ENCODE results near the gene CS.

CS gene

GRCh38 chr12:56258820-56259183, 41.3 kb downstream of the CS start:
- no CpG with 5 or more reads among the region's 9 CpGs for WGBS (ENCODE audit: extremely low coverage, insufficient coverage, low lambda C conversion rate)
- H3K18ac ChIP-seq (ENCODE audit: low read length), result peak overlapping the region; percentile 90

GRCh38 chr12:56258068-56258819, 41.9 kb downstream of the CS start, which contains the start of gene ANKRD52:
ANKRD52 (minus strand) TSS chr12:56258384; CDS start chr12:56258269, 115 bp downstream.
- Histone ChIP-seq H3K36me3 (ENCODE audit: control insufficient read depth, insufficient read depth, low read length) (peaks cover 9% of the 10 kb centered on the region), H3K56ac (ENCODE audit: low read length) (peak within 1 kb of the TSS; percentile 98), H3K23ac (ENCODE audit: low read length) (peak within 1 kb of the TSS; percentile 98), H2BK15ac (replicated peaks; ENCODE audit: low read depth) (no peak within 1 kb of the TSS), H3K18ac (ENCODE audit: low read length) (peak within 1 kb of the TSS; percentile 90), H4K8ac (ENCODE audit: low read depth, low read length) (no peak within 1 kb of the TSS), H3K27me3 (ENCODE audit: insufficient read depth, low read length, poor library complexity) (no peaks in the 10 kb centered on the region), H3K4me1 (ENCODE audit: control insufficient read depth, low read depth, low read length) (peaks cover 8% of the 10 kb centered on the region), H3K79me1 (ENCODE audit: low read length) (peaks cover 12% of the 10 kb centered on the region), H3K27ac (ENCODE audit: low read depth, low read length) (peak within 1 kb of the TSS; percentile 32), H2BK5ac (ENCODE audit: low read length) (peak within 1 kb of the TSS; percentile 79), H3K9ac (ENCODE audit: low read length) (peak within 1 kb of the TSS; percentile 97), H3K79me2 (ENCODE audit: control insufficient read depth, insufficient read depth, low read length) (peaks cover 6% of the 10 kb centered on the region), H2AK5ac (ENCODE audit: low read length) (no peak within 1 kb of the TSS), H3K4me3 (ENCODE audit: low read length) (peak within 1 kb of the TSS; percentile 86), H3K4me2 (ENCODE audit: low read length) (peak within 1 kb of the TSS; percentile 72), H4K5ac (ENCODE audit: low read length) (peak within 1 kb of the TSS; percentile 68), H3K4ac (ENCODE audit: low read depth, low read length) (peak within 1 kb of the TSS; percentile 57), H2BK120ac (ENCODE audit: low read depth, low read length) (peak within 1 kb of the TSS; percentile 32)
- DNase-seq, result peak; percentile 72
- WGBS (ENCODE audit: extremely low coverage, insufficient coverage, low lambda C conversion rate), result no CpG with 5 or more reads among the region's 78 CpGs

More at GRCh38 chr12:56258820-56259183, 41.3 kb downstream of the CS start:
- H3K23ac ChIP-seq (ENCODE audit: low read length), result no peak overlapping the region
- no peak overlapping the region for H3K4ac ChIP-seq (ENCODE audit: low read depth, low read length)
- H4K8ac ChIP-seq (ENCODE audit: low read depth, low read length), result no peak overlapping the region
- H3K79me1 ChIP-seq (ENCODE audit: low read length), result peaks cover 12% of the 10 kb centered on the region
- peaks cover 6% of the 10 kb centered on the region for H3K79me2 ChIP-seq (ENCODE audit: control insufficient read depth, insufficient read depth, low read length)
- H3K4me2 ChIP-seq (ENCODE audit: low read length), result peak overlapping the region; percentile 47
- H3K9ac ChIP-seq (ENCODE audit: low read length), result peak overlapping the region; percentile 70
- H2BK120ac ChIP-seq (ENCODE audit: low read depth, low read length), result no peak overlapping the region
- H2BK15ac ChIP-seq (replicated peaks; ENCODE audit: low read depth), result no peak overlapping the region
- peak overlapping the region; percentile 68 for H4K5ac ChIP-seq (ENCODE audit: low read length)
- H3K4me1 ChIP-seq (ENCODE audit: control insufficient read depth, low read depth, low read length), result peaks cover 8% of the 10 kb centered on the region
- no peak overlapping the region for H2BK5ac ChIP-seq (ENCODE audit: low read length)
- H3K27ac ChIP-seq (ENCODE audit: low read depth, low read length), result no peak overlapping the region
- H3K36me3 ChIP-seq (ENCODE audit: control insufficient read depth, insufficient read depth, low read length), result peaks cover 5% of the 10 kb centered on the region
- no peak overlapping the region for H2AK5ac ChIP-seq (ENCODE audit: low read length)
- DNase-seq, result no peak
- H3K56ac ChIP-seq (ENCODE audit: low read length), result peak overlapping the region; percentile 83
- H3K27me3 ChIP-seq (ENCODE audit: insufficient read depth, low read length, poor library complexity), result no peaks in the 10 kb centered on the region
- H3K4me3 ChIP-seq (ENCODE audit: low read length), result peak overlapping the region; percentile 22

- DNase-seq, result peak; percentile 84
- WGBS (ENCODE audit: extremely low coverage, insufficient coverage, low lambda C conversion rate), result no CpG with 5 or more reads among the region's 27 CpGs
- Histone ChIP-seq H3K4me2 (ENCODE audit: low read length) (peak overlapping the region; percentile 72), H3K27me3 (ENCODE audit: insufficient read depth, low read length, poor library complexity) (no peaks in the 10 kb centered on the region), H2BK15ac (replicated peaks; ENCODE audit: low read depth) (no peak overlapping the region), H3K4me3 (ENCODE audit: low read length) (peak overlapping the region; percentile 86), H3K36me3 (ENCODE audit: control insufficient read depth, insufficient read depth, low read length) (peaks cover 15% of the 10 kb centered on the region), H3K18ac (ENCODE audit: low read length) (peak overlapping the region; percentile 42), H3K79me1 (ENCODE audit: low read length) (peaks cover 13% of the 10 kb centered on the region), H4K8ac (ENCODE audit: low read depth, low read length) (no peak overlapping the region), H4K5ac (ENCODE audit: low read length) (no peak overlapping the region), H2BK120ac (ENCODE audit: low read depth, low read length) (no peak overlapping the region), H3K4me1 (ENCODE audit: control insufficient read depth, low read depth, low read length) (peaks cover 8% of the 10 kb centered on the region), H3K4ac (ENCODE audit: low read depth, low read length) (peak overlapping the region; percentile 57), H3K23ac (ENCODE audit: low read length) (peak overlapping the region; percentile 98), H3K56ac (ENCODE audit: low read length) (peak overlapping the region; percentile 98), H3K79me2 (ENCODE audit: control insufficient read depth, insufficient read depth, low read length) (peaks cover 6% of the 10 kb centered on the region), H2AK5ac (ENCODE audit: low read length) (no peak overlapping the region), H3K27ac (ENCODE audit: low read depth, low read length) (peak overlapping the region; percentile 32), H2BK5ac (ENCODE audit: low read length) (peak overlapping the region; percentile 51), H3K9ac (ENCODE audit: low read length) (peak overlapping the region; percentile 97)
Observed at GRCh38 chr12:56257491-56258067, 42.6 kb downstream of the CS start.

- no peak overlapping the region for H3K23ac ChIP-seq (ENCODE audit: low read length)
- peak overlapping the region; percentile 97 for H3K9ac ChIP-seq (ENCODE audit: low read length)
- peak overlapping the region; percentile 32 for H3K27ac ChIP-seq (ENCODE audit: low read depth, low read length)
- H3K4ac ChIP-seq (ENCODE audit: low read depth, low read length), result no peak overlapping the region
- no peaks in the 10 kb centered on the region for H3K27me3 ChIP-seq (ENCODE audit: insufficient read depth, low read length, poor library complexity)
- H3K79me1 ChIP-seq (ENCODE audit: low read length), result peaks cover 13% of the 10 kb centered on the region
- no CpG with 5 or more reads among the region's 8 CpGs for WGBS (ENCODE audit: extremely low coverage, insufficient coverage, low lambda C conversion rate)
- no peak overlapping the region for H2AK5ac ChIP-seq (ENCODE audit: low read length)
- H3K36me3 ChIP-seq (ENCODE audit: control insufficient read depth, insufficient read depth, low read length), result peaks cover 20% of the 10 kb centered on the region
- no peak overlapping the region for H2BK5ac ChIP-seq (ENCODE audit: low read length)
- H4K8ac ChIP-seq (ENCODE audit: low read depth, low read length), result no peak overlapping the region
- H3K4me1 ChIP-seq (ENCODE audit: control insufficient read depth, low read depth, low read length), result peaks cover 8% of the 10 kb centered on the region
- no peak overlapping the region for H2BK120ac ChIP-seq (ENCODE audit: low read depth, low read length)
- H4K5ac ChIP-seq (ENCODE audit: low read length), result no peak overlapping the region
- peak overlapping the region; percentile 47 for H3K4me3 ChIP-seq (ENCODE audit: low read length)
- H3K4me2 ChIP-seq (ENCODE audit: low read length), result peak overlapping the region; percentile 56
- H3K18ac ChIP-seq (ENCODE audit: low read length), result no peak overlapping the region
- H3K56ac ChIP-seq (ENCODE audit: low read length), result peak overlapping the region; percentile 75
- no peak overlapping the region for H2BK15ac ChIP-seq (replicated peaks; ENCODE audit: low read depth)
- no peak for DNase-seq
- peaks cover 6% of the 10 kb centered on the region for H3K79me2 ChIP-seq (ENCODE audit: control insufficient read depth, insufficient read depth, low read length)
Observed at GRCh38 chr12:56257071-56257470, 43.1 kb downstream of the CS start.

- no CpG with 5 or more reads among the region's 4 CpGs for WGBS (ENCODE audit: extremely low coverage, insufficient coverage, low lambda C conversion rate)
- no peaks in the 10 kb centered on the region for H3K27me3 ChIP-seq (ENCODE audit: insufficient read depth, low read length, poor library complexity)
- peak overlapping the region; percentile 56 for H3K4me2 ChIP-seq (ENCODE audit: low read length)
- H3K56ac ChIP-seq (ENCODE audit: low read length), result peak overlapping the region; percentile 49
- no peak overlapping the region for H2BK15ac ChIP-seq (replicated peaks; ENCODE audit: low read depth)
- no peak overlapping the region for H3K4ac ChIP-seq (ENCODE audit: low read depth, low read length)
- H3K18ac ChIP-seq (ENCODE audit: low read length), result no peak overlapping the region
- peaks cover 8% of the 10 kb centered on the region for H3K4me1 ChIP-seq (ENCODE audit: control insufficient read depth, low read depth, low read length)
- H3K36me3 ChIP-seq (ENCODE audit: control insufficient read depth, insufficient read depth, low read length), result peaks cover 24% of the 10 kb centered on the region
- H4K8ac ChIP-seq (ENCODE audit: low read depth, low read length), result no peak overlapping the region
- H2AK5ac ChIP-seq (ENCODE audit: low read length), result no peak overlapping the region
- peaks cover 6% of the 10 kb centered on the region for H3K79me2 ChIP-seq (ENCODE audit: control insufficient read depth, insufficient read depth, low read length)
- H3K27ac ChIP-seq (ENCODE audit: low read depth, low read length), result no peak overlapping the region
- H3K23ac ChIP-seq (ENCODE audit: low read length), result no peak overlapping the region
- peaks cover 13% of the 10 kb centered on the region for H3K79me1 ChIP-seq (ENCODE audit: low read length)
- H3K4me3 ChIP-seq (ENCODE audit: low read length), result no peak overlapping the region
- H3K9ac ChIP-seq (ENCODE audit: low read length), result peak overlapping the region; percentile 97
- no peak overlapping the region for H2BK120ac ChIP-seq (ENCODE audit: low read depth, low read length)
- H4K5ac ChIP-seq (ENCODE audit: low read length), result no peak overlapping the region
- no peak overlapping the region for H2BK5ac ChIP-seq (ENCODE audit: low read length)
- peak; percentile 55 for DNase-seq
Observed at GRCh38 chr12:56256326-56256960, 43.7 kb downstream of the CS start.
